Liver (tissue), 3 donors: ENCODE measurements around the gene COL9A3.

Source experiments
- CTCF ChIP-seq: fragments of 150-350 bp; IDR thresholded peaks from 2 replicates; pipeline ENCODE4 v1.5.1; 2017; ENCODE audit warnings: improper control_type of control experiment, low read depth, low read length; ENCODE audit not compliant: missing input control
- EGR1 ChIP-seq, 2 donors: IDR thresholded peaks; 2 replicates each; pipeline ENCODE4 v1.6.1; 2016 to 2018; ENCODE audit warnings: antibody characterized with exemption in 2 of 2, low read depth in 2 of 2
- MAX ChIP-seq: IDR thresholded peaks from 2 replicates; pipeline ENCODE4 v1.6.1; 2016; ENCODE audit warnings: antibody characterized with exemption
- TAF1 ChIP-seq: conservative IDR thresholded peaks from 2 replicates; pipeline ENCODE4 v1.6.1; 2016; ENCODE audit warnings: antibody characterized with exemption, mild to moderate bottlenecking
- donor health status: healthy.
- donor health status: healthy.

- TF ChIP-seq CTCF (peak; percentile 95), MAX (no peak), TAF1 (no peak), EGR1 (IDR thresholded peaks at IDR 0.05; ENCODE audit: low read depth in 2 of 2) (no peak)
Observed at GRCh38 chr20:62791301-62792181, 25.3 kb upstream of the COL9A3 start.
